ENCODE data around the gene FAM81B.

GRCh38 chr5:95384485-95385213, 6.5 kb upstream of the FAM81B start:
- TF ChIP-seq EZH2 (IDR thresholded peaks at IDR 0.05; ENCODE audit: insufficient read depth, poor library complexity, severe bottlenecking) (no peak), EZH2phosphoT487 (IDR thresholded peaks at IDR 0.05; ENCODE audit: insufficient read depth, low read depth) (no peak)
